Measurements from ENCODE around the gene MYG1.

Gene MYG1

DNA sequence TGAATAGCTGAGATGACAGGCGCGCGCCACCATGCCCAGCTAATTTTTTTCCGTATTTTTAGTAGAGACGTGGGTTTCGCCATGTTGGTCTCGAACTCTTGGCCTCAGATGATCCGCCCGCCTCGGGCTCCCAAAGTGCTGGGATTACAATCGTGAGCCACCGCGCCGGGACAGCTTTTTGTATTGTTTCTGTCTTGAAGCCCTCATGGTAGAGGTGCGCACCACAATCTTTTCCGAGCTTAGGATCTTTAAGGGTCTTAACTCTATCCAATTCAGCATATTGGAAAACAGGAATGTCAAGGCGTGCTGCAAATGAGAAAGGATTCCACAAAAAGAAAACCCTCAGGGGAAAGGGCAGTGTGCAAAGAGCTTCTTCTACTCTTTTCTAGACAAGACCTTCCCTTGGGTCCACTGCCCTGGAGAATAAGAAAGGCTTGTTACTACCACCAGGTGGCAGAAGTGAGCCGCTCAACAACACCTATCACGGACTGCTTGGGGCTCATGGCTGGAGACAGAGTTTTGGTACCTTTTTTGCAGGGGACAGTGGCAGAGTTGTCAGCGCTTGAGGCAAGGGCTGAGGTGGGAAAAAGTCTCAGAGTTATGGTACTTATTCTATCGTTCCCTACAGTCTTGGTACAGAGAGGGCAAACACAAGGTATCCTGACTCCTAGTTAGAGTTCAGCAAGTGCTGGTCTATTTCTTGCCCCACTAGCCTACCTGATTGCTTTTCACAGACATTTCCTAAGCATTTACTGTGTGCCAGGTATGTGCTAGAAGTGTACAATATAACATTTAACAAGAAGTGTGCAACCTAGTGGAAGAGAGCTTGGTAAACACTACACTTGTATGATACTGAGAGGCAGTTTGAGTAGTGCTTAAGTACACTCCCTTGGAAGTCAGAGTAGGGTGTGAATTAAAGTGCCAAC lies 53.1 kb downstream of the MYG1 start:
- H3K4me1 ChIP-seq (ENCODE audit: control insufficient read depth, insufficient read depth, low read length, poor library complexity, severe bottlenecking), result peaks cover 3% of the 10 kb centered on the region
- H3K27me3 ChIP-seq (replicated peaks; ENCODE audit: control insufficient read depth, insufficient read depth, low read length, poor library complexity, severe bottlenecking), result no peaks in the 10 kb centered on the region
- peak; percentile 66 to 80 (median 75) for DNase-seq
- H3K36me3 ChIP-seq (ENCODE audit: control insufficient read depth, insufficient read depth, low read length), result no peaks in the 10 kb centered on the region
- no peaks in the 10 kb centered on the region for H3K9me3 ChIP-seq (ENCODE audit: control insufficient read depth, low read length)
- no peak overlapping the region for H3K4me3 ChIP-seq (ENCODE audit: insufficient read depth, low read depth, low read length, poor library complexity, severe bottlenecking)
- no peak overlapping the region for H3K27ac ChIP-seq (ENCODE audit: insufficient read depth, low read length, poor library complexity, severe bottlenecking)

DNA sequence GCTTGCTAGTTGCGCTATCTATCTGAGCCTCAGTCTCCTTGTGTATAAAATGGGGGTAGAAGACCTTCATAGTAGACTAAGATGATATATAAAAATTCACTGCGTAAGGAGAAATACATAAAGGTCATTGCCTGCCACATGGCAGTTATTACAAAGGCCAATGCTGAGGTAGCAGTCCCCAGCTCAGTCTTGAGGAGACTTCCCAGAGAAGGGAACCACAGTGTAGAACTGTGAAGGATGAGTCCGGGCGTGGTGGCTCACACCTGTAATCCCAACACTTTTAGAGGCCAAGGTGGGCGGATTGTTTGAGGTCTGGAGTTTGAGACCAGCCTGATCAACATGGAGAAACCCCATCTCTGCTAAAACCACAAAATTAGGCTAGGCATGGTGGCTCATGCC lies 53.8 kb downstream of the MYG1 start:
- DNase-seq, result no peak
- no peaks in the 10 kb centered on the region for H3K27me3 ChIP-seq (replicated peaks; ENCODE audit: control insufficient read depth, insufficient read depth, low read length, poor library complexity, severe bottlenecking)
- peaks cover 3% of the 10 kb centered on the region for H3K4me1 ChIP-seq (ENCODE audit: control insufficient read depth, insufficient read depth, low read length, poor library complexity, severe bottlenecking)

DNA sequence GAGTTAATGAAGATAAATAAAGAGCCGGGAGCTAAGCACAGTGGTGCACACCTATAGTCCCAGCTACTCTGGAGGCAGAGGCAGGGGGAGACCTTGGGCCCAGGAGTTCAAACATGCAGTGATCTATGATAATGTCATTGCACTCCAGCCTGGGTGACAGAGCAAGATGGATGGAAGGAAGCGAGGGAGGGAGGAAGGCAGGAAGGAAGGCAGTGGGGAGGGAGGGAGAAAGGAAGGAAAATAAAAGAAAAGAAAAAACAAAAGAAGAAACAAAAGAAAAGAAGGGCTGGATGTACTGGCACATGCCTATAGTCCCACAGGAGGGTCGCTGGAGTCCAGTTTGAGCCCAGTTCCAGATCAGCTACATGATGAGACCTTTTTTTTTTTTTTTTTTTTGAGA lies 55.6 kb downstream of the MYG1 start:
- Histone ChIP-seq H3K27ac (ENCODE audit: insufficient read depth, low read length, poor library complexity, severe bottlenecking) (no peak overlapping the region), H3K4me1 (ENCODE audit: control insufficient read depth, insufficient read depth, low read length, poor library complexity, severe bottlenecking) (peaks cover 3% of the 10 kb centered on the region)
- no peak for DNase-seq

More for the DNA sequence above, 53.8 kb downstream of the MYG1 start:
- no peak overlapping the region for H3K4me3 ChIP-seq (ENCODE audit: insufficient read depth, low read depth, low read length, poor library complexity, severe bottlenecking)
- H3K27ac ChIP-seq (ENCODE audit: insufficient read depth, low read length, poor library complexity, severe bottlenecking), result no peak overlapping the region
- no peaks in the 10 kb centered on the region for H3K9me3 ChIP-seq (ENCODE audit: control insufficient read depth, low read length)
- H3K36me3 ChIP-seq (ENCODE audit: control insufficient read depth, insufficient read depth, low read length), result no peaks in the 10 kb centered on the region

More for the DNA sequence above, 55.6 kb downstream of the MYG1 start:
- H3K36me3 ChIP-seq (ENCODE audit: control insufficient read depth, insufficient read depth, low read length), result no peaks in the 10 kb centered on the region
- H3K27me3 ChIP-seq (replicated peaks; ENCODE audit: control insufficient read depth, insufficient read depth, low read length, poor library complexity, severe bottlenecking), result no peaks in the 10 kb centered on the region
- no peaks in the 10 kb centered on the region for H3K9me3 ChIP-seq (ENCODE audit: control insufficient read depth, low read length)
- no peak overlapping the region for H3K4me3 ChIP-seq (ENCODE audit: insufficient read depth, low read depth, low read length, poor library complexity, severe bottlenecking)

Measured in effector memory CD4-positive, alpha-beta T cell (primary cell).